Adrenal gland (tissue), 12 donors: ENCODE results near the gene FBXO33. TPM values are rescaled to one million over a fixed set of nuclear protein-coding genes. Genes with fewer than 3 reads are reported as not detected.
A peak's percentile ranks its signal among the peaks of the same experiment; 100 is the strongest.

Experiments used
- DNase-seq, 7 donors: peaks; one replicate each; pipeline ENCODE4 v3.0.0-alpha.2; 2019 to 2020
- H3K27ac ChIP-seq, 5 donors: fragments of 200-600 bp; sonication (generic) in 4 of 5; 1 replicate in 3 of 5; 2 replicates in 2 of 5; pipeline versions ENCODE4 v1.5.1 to v1.8.0; 2016 to 2020; ENCODE audit warnings: mild to moderate bottlenecking in 1 of 5
- H3K27me3 ChIP-seq: fragments of 200-600 bp; 2 replicates; pipeline ENCODE4 v1.8.0; 2021
- H3K36me3 ChIP-seq, 2 donors: fragments of 200-600 bp; replicated peaks in 1 of 2; 1 replicate in 1 of 2; 2 replicates in 1 of 2; pipeline versions ENCODE4 v1.5.1 to v1.8.0; 2018 to 2022
- H3K4me1 ChIP-seq, 2 donors: fragments of 200-600 bp; replicated peaks in 1 of 2; 1 replicate in 1 of 2; 2 replicates in 1 of 2; pipeline versions ENCODE4 v1.5.1 to v1.8.0; 2018 to 2021
- H3K4me3 ChIP-seq, 4 donors: fragments of 200-600 bp; sonication (generic) in 3 of 4; one replicate each; pipeline ENCODE4 v1.5.1; 2016 to 2018
- H3K9me3 ChIP-seq, 3 donors: fragments of 200-600 bp; sonication (generic) in 1 of 3; replicated peaks in 1 of 3; 1 replicate in 2 of 3; 2 replicates in 1 of 3; pipeline versions ENCODE4 v1.5.1 to v1.8.0; 2016 to 2021
- CTCF ChIP-seq, 6 experiments: fragments of 450-650 bp in 4 of 6; fragments of 200-600 bp in 2 of 6; sonication (generic) in 1 of 6; IDR thresholded peaks; 1 replicate in 5 of 6; 2 replicates in 1 of 6; pipeline versions ENCODE4 v1.5.1 to v1.8.0; 2016 to 2021; ENCODE audit warnings: antibody characterized with exemption in 6 of 6, mild to moderate bottlenecking in 2 of 6, moderate library complexity in 1 of 6
- POLR2A ChIP-seq, 2 donors: fragments of 450-650 bp; IDR thresholded peaks; one replicate each; pipeline ENCODE4 v1.6.1; 2017; ENCODE audit warnings: antibody characterized with exemption in 2 of 2, mild to moderate bottlenecking in 2 of 2, moderate library complexity in 1 of 2
- WGBS, 4 donors: extraction: QIAGEN DNeasy Blood & Tissue Kit in 2 of 4; methylation state at CpG; one replicate each; pipeline versions ENCODE4 v1.1.5 to v1.1.7; 2013 to 2017; 5-methylcytosine and 5-hydroxymethylcytosine counted together
- intact Hi-C, 2 donors: fragments of 100-400 bp; cut with DNase I; formaldehyde crosslinking; loops; one replicate each; pipeline versions ENCODE4 v1.14.1 to v1.15.0; 2022 to 2023
- polyA plus RNA-seq, 3 donors: library from polyadenylated mRNA; stranded (reverse); fragments of 200-250 nt in 2 of 3; fragments of 350-450 nt in 1 of 3; fragmentation: Illumina TruSeq in 1 of 3; extraction: RNeasy Lipid Tissue Mini Kit (QIAGEN cat#74804) in 1 of 3; gene quantifications; one replicate each; pipeline ENCODE4 v1.2.3, GENCODE V29; 2013 to 2014
- total RNA-seq, 9 donors: library from RNA; depleted of rRNA in 4 of 9; stranded (reverse); fragments of >200 nt in 4 of 9; fragments of 120-200 nt in 1 of 9; fragmentation: NEBNext Ultra II Directional in 1 of 9; extraction: Animal tissue kit (Norgen Biotek cat#: 25700) in 1 of 9; gene quantifications; one replicate each; pipeline versions ENCODE4 v1.1.0 to v1.2.4, GENCODE V29; 2013 to 2023
- donor health status: healthy with polysubstance abuse.
- donor health status: Bipolar disorder and iron deficiency.
- donor health status: DM: yes; HTN: yes; CAD: no.
- donor health status: DM: no; HTN: no; CAD: no.
- donor health status: DM: no; HTN: no; CAD: no.
- donor health status: DM: yes; HTN: yes; CAD: no.

FBXO33 gene
- total and polyA plus RNA-seq, 12 donors = 6.0 to 23.2 (median 17.8) TPM

- TF ChIP-seq CTCF (IDR thresholded peaks at IDR 0.05) (no peak), POLR2A (IDR thresholded peaks at IDR 0.05) (no peak)
- H3K4me3 ChIP-seq = no peak overlapping the region
- DNase-seq = no peak
- intact Hi-C loops = loop anchor here in 1 of 2 donors (10.0 kb wide), 1 partner anchor 260 kb away; the partner anchor contains the start of genes PNN and TRAPPC6B
- peaks cover 10% of the 10 kb centered on the region in 2 donors for H3K4me1 ChIP-seq
- H3K27ac ChIP-seq = no peak overlapping the region
- H3K27me3 ChIP-seq = no peaks in the 10 kb centered on the region
- no peaks in the 10 kb centered on the region for H3K36me3 ChIP-seq
- no peaks in the 10 kb centered on the region for H3K9me3 ChIP-seq
- WGBS, 4 donors = 73 to 94% (median 89%) methylated on average over 6 of the region's 6 CpGs
These were observed 3.0 kb upstream of the FBXO33 start for GRCh38 chr14:39435241-39435640.

GRCh38 chr14:39434401-39434800, 2.2 kb upstream of the FBXO33 start:
- H3K27ac ChIP-seq = no peak overlapping the region
- H3K27me3 ChIP-seq = no peaks in the 10 kb centered on the region
- H3K36me3 ChIP-seq = no peaks in the 10 kb centered on the region
- TF ChIP-seq POLR2A (IDR thresholded peaks at IDR 0.05) = no peak
- TF ChIP-seq CTCF (IDR thresholded peaks at IDR 0.05) = no peak
- 69 to 78% (median 72%) methylated on average over 2 of the region's 2 CpGs for WGBS, 4 donors
- H3K4me3 ChIP-seq = no peak overlapping the region
- no peak for DNase-seq
- no peaks in the 10 kb centered on the region for H3K9me3 ChIP-seq
- intact Hi-C loops = loop anchor here in 1 of 2 donors (10.0 kb wide), 1 partner anchor 260 kb away; the partner anchor contains the start of genes PNN and TRAPPC6B
- H3K4me1 ChIP-seq = peaks cover 18% of the 10 kb centered on the region in 2 donors

GRCh38 chr14:39433452-39433813, 1.2 kb upstream of the FBXO33 start:
- H3K4me3 ChIP-seq = peak overlapping the region in 2 of 4 donors; percentile 86 to 90
- TF ChIP-seq POLR2A (IDR thresholded peaks at IDR 0.05) = no peak
- TF ChIP-seq CTCF (IDR thresholded peaks at IDR 0.05) = no peak
- H3K36me3 ChIP-seq = no peaks in the 10 kb centered on the region
- WGBS, 4 donors = 8 to 10% (median 10%) methylated on average over 8 of the region's 8 CpGs
- no peak for DNase-seq
- H3K4me1 ChIP-seq = peaks cover 26 to 28% of the 10 kb centered on the region in 2 donors
- peak overlapping the region; percentile 96 to 100 (median 99) for H3K27ac ChIP-seq
- H3K27me3 ChIP-seq = no peaks in the 10 kb centered on the region
- intact Hi-C loops = loop anchor here in 1 of 2 donors (10.0 kb wide), 1 partner anchor 259 kb away; the partner anchor contains the start of genes PNN and TRAPPC6B
- H3K9me3 ChIP-seq = no peaks in the 10 kb centered on the region

- Histone ChIP-seq H3K27ac (peak overlapping the region; percentile 96 to 100 (median 99)), H3K36me3 (no peaks in the 10 kb centered on the region), H3K27me3 (no peaks in the 10 kb centered on the region), H3K4me3 (peak overlapping the region in 3 of 4 donors; percentile 65 to 90 (median 86)), H3K4me1 (peaks cover 26 to 34% of the 10 kb centered on the region in 2 donors), H3K9me3 (no peaks in the 10 kb centered on the region)
- 0% methylated on average over 18 to 38 of the region's 38 CpGs for WGBS, 4 donors
- TF ChIP-seq POLR2A (IDR thresholded peaks at IDR 0.05) = peak; percentile 82 to 92
- TF ChIP-seq CTCF (IDR thresholded peaks at IDR 0.05) = peak in 3 of 6 experiments; percentile 19 to 27 (median 24)
- peak; percentile 94 to 96 (median 95) for DNase-seq
- intact Hi-C loops = loop anchor here in 1 of 2 donors (10.0 kb wide), 1 partner anchor 258 kb away; the partner anchor contains the start of genes PNN and TRAPPC6B
These were observed 602 bp upstream of the FBXO33 start for GRCh38 chr14:39432619-39433451.
